Body of pancreas (tissue), 4 donors: Measurements from ENCODE around the gene PPP2R3B.
"Not testable (repeated sequence)": the region's sequence is repeated elsewhere in the genome, so short reads cannot be mapped to it uniquely, and the experiment has no call there.

ENCODE experiments used
- CTCF ChIP-seq, 7 experiments: fragments of 450-650 bp in 4 of 7; fragments of 200-600 bp in 3 of 7; sonication (generic) in 3 of 7; IDR thresholded peaks; one replicate each; pipeline ENCODE4 v1.5.1; 2016 to 2019; ENCODE audit warnings: antibody characterized with exemption in 7 of 7
- POLR2A ChIP-seq, 3 donors: fragments of 450-650 bp; IDR thresholded peaks; one replicate each; pipeline ENCODE4 v1.6.1; 2016; ENCODE audit warnings: antibody characterized with exemption in 3 of 3, mild to moderate bottlenecking in 2 of 3

- not testable (repeated sequence) for TF ChIP-seq CTCF, POLR2A (IDR thresholded peaks at IDR 0.05)
Observed at GRCh38 chrX:432666-433065, 46.0 kb upstream of the PPP2R3B start.
